Right ventricle myocardium superior (tissue), 1 donor: ENCODE results near the gene CD247. TPM values are rescaled to one million over a fixed set of nuclear protein-coding genes. Genes with fewer than 3 reads are reported as not detected.
A peak's percentile ranks its signal among the peaks of the same experiment; 100 is the strongest.
"Not testable (repeated sequence)": the region's sequence is repeated elsewhere in the genome, so short reads cannot be mapped to it uniquely, and the experiment has no call there.

Experiments used
- ATAC-seq: fragments of 200-7000 bp; cut with Tn5 transposase; one replicate; pipeline ENCODE4 v1.9.1; 2020; ENCODE audit warnings: mild to moderate bottlenecking; ENCODE audit not compliant: poor library complexity
- DNase-seq: peaks from one replicate; pipeline ENCODE4 v3.0.0-alpha.2; 2020
- intact Hi-C: fragments of 100-400 bp; cut with DNase I; formaldehyde crosslinking; loops from one replicate; pipeline ENCODE4 v1.11.2; 2022
- long read RNA-seq: library from polyadenylated mRNA; unstranded; transcript quantifications from one replicate; pipeline ENCODE4 v2.0.0, GENCODE V29; 2021
- total RNA-seq: library from RNA; stranded (reverse); fragmentation: NEBNext Ultra II Directional; extraction: Animal tissue kit (Norgen Biotek cat#: 25700); gene quantifications from one replicate; pipeline ENCODE4 v1.2.1, GENCODE V29; 2021
- donor health status: DM: no; HTN: yes; CAD: no; lungs with severe emphysema.

The CD247 gene
- total RNA-seq, result 0.54 TPM
- long read RNA-seq, partial matches to known transcripts, result 0 of 1 reads
- long read RNA-seq, other reads (novel, unspliced or antisense), result 1 of 1 reads

DNA sequence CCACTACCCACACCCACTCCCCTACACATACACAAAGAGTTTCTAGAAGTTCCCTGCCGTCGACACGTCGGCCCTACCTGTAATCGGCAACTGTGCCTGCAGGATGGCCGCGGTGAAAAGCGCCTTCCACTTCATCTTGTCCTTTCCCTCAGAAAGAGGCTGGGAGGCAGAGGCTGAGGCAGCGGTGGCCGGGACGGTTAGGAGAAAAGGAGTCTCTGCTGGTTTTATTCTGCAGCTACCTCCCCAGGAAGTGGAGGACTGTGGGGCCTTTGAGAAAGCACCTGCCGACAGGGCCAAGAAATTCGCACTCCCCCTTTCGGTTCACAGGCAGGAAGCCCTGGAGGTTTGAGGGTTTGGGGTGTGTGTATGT lies at the start of gene CD247:
Gene CD247 (minus strand): TSS at position 199 of the 370 bp plus-strand sequence. CDS start 64 bp downstream, at position 135.
- no peak for DNase-seq
- intact Hi-C loops, result no loop called here
- ATAC-seq, result no peak

DNA sequence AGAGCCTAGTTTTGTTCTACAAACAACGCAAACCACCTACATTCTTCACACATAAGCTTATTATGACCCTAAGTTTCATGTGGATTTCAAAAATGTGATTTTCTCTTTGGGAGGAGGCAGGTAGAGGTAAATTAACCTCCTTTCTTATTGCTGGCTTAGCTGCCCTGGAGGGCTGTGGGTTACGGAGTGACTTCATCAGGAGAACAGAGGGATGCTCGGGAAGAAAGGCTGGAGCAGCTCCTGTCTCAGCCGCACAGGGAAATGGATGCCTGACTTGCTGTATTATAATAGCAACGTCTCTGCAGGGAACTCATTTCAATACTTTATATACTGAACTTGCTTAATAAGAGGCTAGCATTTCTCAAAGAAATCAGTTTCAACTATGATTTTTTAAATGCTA lies 49.3 kb upstream of the CD247 start:
- DNase-seq (no peak), ATAC-seq (no peak)
- intact Hi-C loops, result no loop called here

DNA sequence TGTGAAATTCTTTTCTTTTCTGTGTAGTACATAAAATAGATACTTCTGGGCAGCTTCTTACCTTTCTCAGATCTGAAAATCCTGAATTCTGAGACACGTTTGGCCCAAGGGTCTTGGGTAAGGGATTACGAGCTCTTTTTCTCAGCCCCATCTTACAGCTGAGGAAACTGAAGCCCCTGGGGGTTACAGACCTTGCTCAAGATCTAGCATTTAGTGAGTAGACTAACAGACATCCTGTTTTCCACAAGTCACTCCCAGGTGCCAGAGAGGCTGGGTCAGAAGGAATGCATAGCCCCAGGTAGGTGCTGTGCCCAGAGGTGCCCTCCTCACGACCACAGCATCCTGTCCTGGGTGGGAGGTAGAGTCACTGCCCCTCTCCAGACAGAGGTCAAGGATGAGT lies 48.4 kb upstream of the CD247 start:
- DNase-seq (no peak), ATAC-seq (no peak)
- intact Hi-C loops, result no loop called here

DNA sequence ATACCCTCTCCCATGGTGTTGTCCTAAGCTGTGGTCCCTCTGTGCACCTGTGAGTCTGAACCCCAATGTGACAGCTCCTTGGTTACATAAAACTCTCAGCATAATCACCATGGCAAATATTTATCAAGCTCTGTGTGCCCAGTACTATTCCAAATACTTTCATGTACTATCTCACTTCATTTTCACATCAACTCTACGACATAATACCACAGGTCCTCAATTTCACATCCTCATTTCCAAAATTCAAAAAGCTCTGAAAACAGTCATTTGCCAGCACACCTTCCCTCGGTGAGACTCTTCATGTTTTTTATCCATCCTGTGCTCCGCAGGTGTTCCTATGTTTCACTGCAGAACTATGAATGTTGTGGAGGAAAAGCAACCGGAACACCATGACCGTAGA lies 47.6 kb upstream of the CD247 start:
- no peak for DNase-seq
- intact Hi-C loops, result no loop called here
- no peak for ATAC-seq

DNA sequence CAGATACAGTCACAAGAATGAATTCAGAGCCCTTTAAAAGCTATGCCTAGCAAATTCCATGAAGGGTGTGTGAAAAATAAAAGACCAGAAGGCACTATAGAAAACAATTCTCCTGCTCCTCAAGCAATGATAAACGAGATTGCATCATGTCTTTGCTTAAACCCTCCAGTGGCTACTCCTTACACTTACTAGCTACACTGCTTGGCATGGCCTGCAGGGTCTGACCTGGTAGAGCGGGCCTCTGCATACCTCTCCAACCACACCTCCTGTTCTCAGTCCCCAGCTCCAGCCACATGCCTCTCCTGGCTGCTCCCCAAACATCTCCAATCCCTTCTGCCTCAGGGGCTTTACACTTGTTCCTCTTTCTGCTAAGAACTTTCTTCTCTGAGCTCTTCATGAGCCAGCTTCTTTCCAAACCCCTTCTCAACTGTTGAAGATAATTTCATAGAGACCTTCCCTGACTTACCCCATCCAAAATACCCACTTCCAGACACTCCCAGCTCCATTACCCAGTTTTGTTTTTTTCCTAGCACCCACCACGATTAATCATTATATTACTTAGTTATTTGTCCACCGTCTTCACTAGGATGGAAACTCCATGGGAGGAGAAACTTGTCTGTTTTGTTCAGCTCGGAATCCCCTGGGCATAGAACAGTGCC lies 46.4 kb upstream of the CD247 start:
- peak; percentile 70 for ATAC-seq
- DNase-seq, result no peak
- intact Hi-C loops, result no loop called here

DNA sequence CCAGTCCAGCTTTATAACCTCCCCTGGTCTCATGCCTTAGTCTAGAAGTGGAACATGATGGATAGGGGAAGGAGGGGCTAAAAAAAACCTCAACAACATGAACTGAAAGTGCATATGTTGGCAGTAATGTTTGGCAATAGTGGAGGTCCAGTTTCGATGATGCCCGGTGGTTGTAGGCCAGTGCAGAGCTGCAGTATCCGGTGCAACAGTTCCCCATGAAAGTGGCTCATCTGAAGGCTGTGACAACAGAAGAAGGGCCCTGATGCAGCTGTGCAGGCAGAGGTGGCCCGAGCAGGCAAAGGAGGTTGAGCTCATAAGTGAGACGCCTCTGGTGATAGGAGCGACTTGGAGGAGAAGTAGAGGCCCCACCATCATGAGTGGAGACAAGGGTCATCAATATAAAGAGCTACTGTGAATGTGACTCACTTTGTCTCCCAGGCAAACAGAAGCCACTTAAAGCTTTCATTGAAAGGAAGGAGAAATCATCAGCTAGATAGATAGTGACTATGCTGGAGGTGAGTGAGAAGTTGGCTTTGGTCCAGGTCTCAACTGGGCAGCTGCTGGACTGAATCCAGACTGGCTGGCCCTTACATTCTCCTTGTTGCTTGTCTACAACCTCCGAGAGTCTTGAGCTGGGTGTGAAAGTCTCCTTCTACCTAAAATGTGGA lies 45.4 kb upstream of the CD247 start:
- DNase-seq, result peak; percentile 48
- peak; percentile 73 for ATAC-seq
- intact Hi-C loops, result no loop called here

DNA sequence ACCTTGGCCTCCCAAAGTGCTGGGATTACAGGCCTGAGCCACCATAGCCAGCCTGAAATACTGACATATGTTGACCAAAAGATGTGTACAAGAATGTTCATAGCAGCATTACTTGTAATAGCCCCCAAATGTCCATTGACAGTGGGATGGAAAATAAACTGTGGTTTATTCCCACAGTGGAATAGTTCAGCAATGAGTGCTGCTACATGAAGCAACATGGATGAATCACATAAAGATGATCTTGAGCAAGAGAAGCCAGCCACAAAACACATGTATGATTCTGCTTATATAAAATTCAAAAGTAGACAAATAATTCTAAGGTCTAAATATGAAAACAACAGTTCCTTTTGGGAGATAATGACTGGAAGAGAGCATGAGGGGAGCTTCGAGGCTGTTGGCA lies 44.4 kb upstream of the CD247 start:
- ATAC-seq (no peak), DNase-seq (no peak)
- intact Hi-C loops, result no loop called here

DNA sequence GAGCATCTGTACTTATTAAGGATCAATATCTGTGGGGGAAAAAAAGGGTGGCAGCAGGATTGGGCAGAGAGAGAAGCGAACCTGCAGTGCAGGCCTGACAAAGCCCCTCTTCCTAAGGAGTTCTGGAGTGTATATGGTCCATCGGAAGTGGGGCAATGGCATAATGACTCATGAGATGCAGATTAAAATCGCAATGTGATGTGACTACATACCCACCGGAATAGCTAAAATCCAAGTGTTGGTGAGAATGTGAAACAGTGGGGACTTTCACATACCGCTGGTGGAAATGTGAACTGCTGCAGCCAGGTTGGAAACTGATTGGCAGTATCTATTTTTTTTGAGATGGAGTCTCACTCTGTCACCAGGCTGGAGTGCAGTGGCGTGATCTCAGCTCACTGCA lies 43.4 kb upstream of the CD247 start:
- no peak for ATAC-seq
- no peak for DNase-seq
- intact Hi-C loops, result no loop called here

DNA sequence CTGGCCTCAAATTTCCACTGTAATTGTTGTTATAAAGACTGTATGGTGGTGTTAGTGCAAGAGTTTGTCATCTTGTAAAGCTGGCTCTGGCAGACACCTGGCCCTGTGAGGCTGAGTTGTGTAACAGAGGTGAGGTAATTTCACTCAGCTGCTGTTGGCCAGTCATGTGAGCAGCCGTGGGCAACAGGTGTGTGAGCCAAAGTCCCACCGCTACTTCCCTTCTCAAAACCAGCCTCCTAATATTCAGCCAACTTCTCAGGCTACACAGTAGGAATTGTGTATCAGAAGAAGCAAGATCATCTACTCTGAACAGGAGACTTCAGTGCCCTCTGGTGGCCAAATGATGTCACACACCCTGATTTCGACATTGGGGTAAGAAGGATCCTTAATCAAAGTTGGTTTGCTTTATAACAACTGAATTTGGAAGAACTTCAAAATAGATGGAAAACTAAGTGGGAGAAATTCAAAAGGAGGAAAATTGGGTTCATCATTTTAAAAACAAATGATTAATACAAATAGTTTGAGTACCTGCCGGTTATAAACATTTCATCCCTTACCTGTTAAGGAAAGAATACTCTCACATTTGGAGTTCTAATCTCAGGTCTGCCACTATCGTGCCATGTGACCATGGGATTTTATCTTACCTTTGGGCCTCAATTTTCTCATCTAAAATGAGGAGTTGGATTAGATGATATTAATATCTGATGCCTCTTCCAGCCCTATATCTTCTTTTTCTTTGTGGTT lies 37.8 kb upstream of the CD247 start:
- intact Hi-C loops, result no loop called here
- peak; percentile 28 for ATAC-seq
- DNase-seq, result peak; percentile 78

DNA sequence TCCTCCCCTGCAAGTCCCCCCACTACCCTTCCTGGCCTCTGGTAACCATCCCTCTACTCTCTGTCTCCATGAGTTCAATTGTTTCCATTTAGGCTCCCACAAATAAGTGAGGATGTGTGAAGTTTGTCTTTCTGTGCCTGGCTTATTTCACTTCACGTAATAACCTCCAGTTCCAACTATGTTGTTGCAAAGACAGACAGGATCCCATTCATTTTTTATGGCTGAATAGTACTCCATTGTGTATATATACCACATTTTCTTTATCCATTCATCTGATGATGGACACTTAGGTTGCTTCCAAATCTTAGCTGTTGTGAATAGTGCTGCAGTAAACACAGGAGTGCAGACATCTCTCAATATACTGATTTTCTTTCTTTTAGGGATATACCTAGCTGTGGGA lies 36.7 kb upstream of the CD247 start:
- intact Hi-C loops, ATAC-seq, DNase-seq: not testable (repeated sequence)

DNA sequence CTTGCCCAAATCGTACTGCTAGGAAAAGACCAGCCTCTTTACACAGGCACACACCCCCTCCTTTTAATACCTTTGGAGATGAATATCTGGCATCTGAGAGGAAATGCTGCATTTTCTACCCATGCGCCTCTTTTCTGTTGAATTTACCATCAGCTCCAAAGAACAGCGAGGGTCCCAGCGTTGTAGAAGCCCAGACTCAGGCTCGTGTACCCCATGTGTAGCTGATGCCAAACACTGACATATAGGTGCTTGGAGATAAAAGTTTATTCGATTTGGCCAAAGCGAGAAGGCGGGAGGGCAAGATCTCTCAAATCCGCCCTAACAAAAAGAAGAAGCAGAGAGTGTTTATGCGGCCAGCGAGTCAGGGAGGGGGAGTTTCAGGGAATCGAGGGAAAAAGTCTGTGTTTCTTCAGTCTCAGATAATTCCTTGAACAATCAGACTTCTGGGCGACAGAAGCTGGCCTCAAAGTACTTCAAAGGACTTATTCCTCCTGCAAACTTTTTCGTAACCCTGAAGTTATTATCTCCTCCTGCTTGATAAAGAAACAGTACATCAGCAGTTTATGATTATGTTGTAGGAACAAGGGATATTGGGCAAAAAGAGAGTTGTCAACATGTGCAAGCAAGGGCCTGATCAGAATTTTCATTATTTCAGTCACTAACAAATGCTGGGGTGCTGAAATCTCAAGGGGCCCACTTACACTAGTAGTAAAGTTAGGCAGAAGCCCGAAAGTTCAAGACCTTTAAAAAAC lies 35.9 kb upstream of the CD247 start:
- ATAC-seq (no peak), DNase-seq (no peak)
- intact Hi-C loops, result no loop called here

DNA sequence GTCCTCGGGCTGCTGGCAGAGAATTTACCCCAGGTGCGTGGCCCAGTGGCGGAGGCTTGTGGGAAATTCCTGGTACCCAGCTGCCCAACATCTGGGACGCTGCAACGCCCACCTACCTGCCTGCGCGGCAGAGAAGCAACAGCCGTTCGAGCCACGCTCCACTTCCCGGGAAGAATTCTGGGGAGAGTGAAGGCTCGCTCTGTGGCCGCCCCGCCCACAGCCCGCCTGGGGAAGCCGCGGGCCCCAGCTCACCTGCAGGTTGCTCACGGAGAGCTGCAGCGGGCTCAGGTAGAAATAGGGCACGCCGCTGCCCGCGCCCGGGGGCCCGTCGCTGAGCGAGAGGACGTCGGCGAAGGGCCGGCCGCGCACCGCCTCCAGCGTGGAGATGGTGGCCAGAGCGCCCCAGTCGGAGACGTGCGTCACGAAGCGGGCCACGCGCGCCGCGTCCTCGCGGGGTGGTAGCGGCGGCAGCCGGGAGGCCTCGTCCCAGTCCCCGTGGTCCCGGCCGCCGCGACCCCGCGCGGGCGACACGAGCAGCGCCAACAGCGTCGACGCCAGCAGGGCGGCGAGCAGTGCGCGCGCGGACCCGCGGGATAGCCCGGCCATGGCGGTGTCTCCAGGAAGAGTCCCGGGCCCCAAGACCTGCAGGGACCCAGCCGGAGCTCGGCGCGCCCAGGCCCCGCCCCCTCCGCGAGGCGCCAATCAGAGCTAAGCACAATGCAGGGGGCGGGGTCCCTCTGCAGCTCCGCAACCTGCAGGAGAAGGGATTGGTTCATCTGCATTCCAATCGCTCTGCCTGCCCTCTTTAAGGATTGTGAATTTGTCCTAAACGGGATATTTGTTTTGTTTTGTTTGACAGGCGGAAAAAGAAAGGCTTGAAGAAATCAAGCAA lies 35.1 kb upstream of the CD247 start, which contains the start of gene CREG1:
Gene CREG1 (minus strand): TSS at position 627 of the 892 bp plus-strand sequence.
- intact Hi-C loops, result no loop called here
- DNase-seq, result peak; percentile 97
- peak; percentile 99 for ATAC-seq

DNA sequence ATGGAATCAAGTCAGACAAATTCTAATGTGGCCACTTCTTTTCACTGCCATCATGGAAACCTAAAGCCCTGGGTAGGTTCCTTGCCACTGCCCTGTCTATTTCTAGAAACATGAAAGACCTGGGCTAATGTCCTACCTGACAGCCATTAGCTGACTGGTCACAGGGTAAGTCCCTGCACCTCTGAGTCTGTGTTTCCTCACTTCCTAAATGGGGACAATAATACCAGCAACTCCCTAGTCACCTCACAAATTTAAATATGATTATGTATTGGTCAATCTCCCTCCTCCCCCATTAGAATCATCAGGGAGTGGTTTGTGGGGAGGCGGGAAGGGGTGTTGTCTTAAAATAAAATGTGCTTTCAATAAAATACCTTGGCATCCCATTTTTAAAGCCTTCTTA lies 33.0 kb upstream of the CD247 start:
- intact Hi-C loops, result no loop called here
- ATAC-seq (no peak), DNase-seq (no peak)

DNA sequence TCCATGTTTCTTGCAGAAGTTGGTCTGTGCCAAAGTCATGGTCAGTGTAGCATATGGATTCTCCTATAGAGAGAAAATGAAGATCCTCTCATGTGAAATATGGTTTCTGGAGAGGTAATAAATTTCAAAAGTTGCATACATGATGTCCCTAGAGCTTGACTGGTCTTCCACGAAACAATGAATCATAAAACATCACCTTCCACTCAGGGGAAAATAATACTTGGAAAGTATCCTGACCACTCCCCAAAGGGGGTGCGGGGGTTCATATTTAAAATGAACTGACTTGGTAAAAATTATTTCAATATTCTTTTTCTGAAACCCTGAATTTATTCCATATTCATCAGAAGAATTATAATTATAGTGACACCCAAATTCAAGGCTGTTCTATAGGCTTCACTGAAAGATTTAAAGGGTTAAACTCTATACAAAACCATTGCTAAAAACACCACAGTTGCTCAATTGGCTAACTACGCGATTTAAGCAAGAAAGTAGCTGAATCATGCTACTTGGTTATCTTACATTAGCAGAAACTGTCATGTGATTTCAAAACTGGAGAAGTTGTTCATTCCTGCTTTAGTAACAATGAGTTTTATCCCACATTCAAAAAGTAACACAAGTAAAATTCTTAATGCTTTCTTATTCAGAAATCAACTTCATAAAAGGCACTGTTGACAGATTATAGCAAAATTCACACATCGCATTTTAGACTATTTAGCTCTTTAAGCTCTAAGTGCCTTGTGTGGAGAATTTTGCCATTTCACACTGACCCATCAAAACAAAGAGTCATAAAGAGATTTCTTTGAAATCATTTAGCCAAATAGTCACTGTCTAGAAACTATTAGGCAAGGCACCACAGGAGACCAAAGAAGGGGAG lies 30.0 kb upstream of the CD247 start:
- ATAC-seq (peak; percentile 39), DNase-seq (no peak)
- intact Hi-C loops, result no loop called here

DNA sequence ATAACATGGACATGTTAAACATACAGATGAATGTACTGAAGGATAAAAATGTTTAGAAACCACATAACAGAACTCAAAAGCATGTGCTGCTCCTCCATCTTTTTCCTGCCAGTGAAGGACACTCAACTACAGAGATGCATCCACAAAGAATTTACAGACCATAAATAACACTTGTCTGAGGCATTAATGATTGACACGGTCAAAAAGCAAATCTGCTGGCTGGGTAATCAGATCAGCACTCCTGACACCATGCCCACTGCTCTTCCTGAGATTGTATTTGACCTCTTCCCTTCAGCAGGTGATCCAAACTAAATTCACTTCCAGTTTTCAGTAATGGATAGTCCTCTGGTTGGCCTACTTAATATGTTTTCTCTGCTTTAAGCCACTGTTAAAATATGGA lies 28.6 kb upstream of the CD247 start:
- intact Hi-C loops, result no loop called here
- ATAC-seq, result no peak
- DNase-seq, result no peak

DNA sequence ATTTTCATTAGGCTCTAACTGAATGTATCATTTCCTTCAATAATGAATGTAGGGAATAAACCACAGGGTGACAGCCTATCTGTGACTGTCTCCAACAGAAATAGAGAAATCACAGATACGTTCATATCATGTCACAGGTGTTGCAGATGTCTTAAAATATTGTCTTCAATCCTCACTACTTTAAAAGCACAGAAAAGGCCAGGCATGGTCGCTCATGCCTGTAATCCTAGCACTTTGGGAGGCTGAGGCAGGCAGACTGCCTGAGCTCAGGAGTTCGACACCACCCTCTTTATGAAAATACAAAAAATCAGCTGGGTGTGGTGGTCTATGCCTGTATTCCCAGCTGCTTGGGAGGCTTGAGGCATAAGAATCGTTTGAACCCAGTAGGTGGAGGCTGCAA lies 27.0 kb upstream of the CD247 start:
- intact Hi-C loops, result no loop called here
- ATAC-seq (no peak), DNase-seq (no peak)

DNA sequence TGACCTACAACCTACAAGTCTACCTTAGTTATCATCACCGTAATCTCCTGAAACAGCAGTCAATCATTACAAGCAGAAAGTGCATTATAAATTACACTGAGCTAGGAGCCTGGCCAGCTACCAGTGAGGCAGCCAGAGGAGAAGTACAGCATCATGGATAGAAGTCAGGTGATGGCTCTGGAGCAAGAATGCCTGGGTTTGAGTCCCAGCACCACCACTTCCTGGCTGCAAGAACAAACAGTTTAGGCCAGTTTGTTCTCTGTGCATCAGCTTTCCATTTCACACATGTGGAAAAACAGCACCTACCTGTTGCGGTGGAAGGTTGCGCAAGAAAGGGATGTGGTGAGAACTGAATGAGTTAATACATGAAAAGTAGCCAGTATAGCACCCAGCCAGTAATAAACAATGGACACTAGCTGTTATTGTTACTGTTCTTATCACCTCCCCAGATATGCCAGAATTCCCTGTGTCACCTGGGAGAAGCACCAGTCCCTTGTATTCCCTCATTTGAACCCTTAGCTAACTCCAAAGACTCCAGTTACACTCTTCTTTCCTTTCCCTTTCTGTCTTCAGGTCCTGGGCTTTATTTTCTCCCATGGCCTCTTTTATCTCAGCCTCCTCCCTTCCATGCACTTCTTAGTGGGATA lies 26.2 kb upstream of the CD247 start:
- intact Hi-C loops, result no loop called here
- no peak for DNase-seq
- no peak for ATAC-seq
